ENCODE results near the gene MDM2.
"Not testable (repeated sequence)": the region's sequence is repeated elsewhere in the genome, so short reads cannot be mapped to it uniquely, and the experiment has no call there.

MDM2 gene

DNA sequence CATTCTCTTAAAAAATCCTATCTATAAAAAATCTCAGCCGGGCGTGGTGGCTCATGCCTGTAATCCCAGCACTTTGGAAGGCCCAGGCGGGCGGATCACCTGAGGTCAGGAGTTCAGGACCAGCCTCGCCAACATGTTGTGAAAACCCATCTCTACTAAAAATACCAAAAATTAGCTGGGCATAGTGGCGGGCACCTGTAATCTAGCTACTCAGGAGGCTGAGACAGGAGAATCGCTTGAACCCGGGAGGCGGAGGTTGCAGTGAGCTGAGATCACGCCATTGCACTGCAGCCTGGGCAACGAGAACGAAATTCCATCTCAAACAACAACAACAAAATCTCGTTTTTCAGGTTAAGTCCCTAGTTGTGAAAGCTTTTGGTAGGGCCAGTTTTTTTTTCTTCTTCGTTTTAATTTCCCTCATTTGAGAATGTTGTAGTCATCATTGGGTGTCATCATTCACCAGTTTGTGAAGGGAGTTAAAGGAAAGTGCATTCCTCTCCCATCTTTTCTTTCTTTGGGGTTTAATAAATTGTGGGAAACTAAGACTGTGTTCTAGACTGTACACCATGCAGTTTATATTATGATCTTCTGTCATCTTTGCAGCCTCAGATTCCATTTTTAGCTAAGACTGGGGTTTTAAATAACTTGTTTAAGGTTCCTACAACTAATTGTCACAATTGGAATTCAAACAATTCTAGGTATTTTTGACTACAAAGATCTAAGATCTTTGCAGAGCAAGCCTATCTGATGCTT is 23.9 kb downstream of the MDM2 start:
- no peak for DNase-seq

DNA sequence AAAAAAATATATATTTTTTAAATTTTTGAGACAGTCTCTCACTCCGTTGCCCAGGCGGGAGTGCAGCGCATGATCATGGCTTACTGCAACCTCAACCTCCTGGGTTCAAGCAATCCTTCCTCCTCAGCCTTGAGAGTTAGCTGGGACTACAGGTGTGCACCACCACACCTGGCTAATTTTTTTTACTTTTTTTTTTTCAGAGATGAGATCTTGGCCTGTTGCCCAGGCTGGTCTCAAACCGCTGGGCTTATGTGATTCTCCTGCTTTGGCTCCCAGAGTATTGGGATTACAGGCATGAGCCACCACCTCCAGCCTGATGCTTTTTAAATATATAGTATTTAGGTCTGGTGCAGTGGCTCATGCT is 24.5 kb downstream of the MDM2 start:
- DNase-seq, result no peak

- DNase-seq, result no peak
These were observed 25.5 kb downstream of the MDM2 start for GRCh38 chr12:68833508-68833907.

- DNase-seq, result no peak
These were observed 27.4 kb downstream of the MDM2 start for GRCh38 chr12:68835333-68835908.

GRCh38 chr12:68837215-68837614 is 29.2 kb downstream of the MDM2 start:
- DNase-seq, result no peak

- DNase-seq, result no peak
These were observed 30.3 kb downstream of the MDM2 start for GRCh38 chr12:68838046-68838886.

DNA sequence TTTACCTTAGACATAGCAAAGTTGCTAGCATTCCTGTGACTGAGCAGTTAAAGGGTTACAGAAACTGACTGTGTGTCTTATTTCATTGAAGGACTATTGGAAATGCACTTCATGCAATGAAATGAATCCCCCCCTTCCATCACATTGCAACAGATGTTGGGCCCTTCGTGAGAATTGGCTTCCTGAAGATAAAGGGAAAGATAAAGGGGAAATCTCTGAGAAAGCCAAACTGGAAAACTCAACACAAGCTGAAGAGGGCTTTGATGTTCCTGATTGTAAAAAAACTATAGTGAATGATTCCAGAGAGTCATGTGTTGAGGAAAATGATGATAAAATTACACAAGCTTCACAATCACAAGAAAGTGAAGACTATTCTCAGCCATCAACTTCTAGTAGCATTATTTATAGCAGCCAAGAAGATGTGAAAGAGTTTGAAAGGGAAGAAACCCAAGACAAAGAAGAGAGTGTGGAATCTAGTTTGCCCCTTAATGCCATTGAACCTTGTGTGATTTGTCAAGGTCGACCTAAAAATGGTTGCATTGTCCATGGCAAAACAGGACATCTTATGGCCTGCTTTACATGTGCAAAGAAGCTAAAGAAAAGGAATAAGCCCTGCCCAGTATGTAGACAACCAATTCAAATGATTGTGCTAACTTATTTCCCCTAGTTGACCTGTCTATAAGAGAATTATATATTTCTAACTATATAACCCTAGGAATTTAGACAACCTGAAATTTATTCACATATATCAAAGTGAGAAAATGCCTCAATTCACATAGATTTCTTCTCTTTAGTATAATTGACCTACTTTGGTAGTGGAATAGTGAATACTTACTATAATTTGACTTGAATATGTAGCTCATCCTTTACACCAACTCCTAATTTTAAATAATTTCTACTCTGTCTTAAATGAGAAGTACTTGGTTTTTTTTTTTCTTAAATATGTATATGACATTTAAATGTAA is 31.5 kb downstream of the MDM2 start:
- no peak for DNase-seq

GRCh38 chr12:68841175-68841574 is 33.2 kb downstream of the MDM2 start:
- DNase-seq, result not testable (repeated sequence)

DNA sequence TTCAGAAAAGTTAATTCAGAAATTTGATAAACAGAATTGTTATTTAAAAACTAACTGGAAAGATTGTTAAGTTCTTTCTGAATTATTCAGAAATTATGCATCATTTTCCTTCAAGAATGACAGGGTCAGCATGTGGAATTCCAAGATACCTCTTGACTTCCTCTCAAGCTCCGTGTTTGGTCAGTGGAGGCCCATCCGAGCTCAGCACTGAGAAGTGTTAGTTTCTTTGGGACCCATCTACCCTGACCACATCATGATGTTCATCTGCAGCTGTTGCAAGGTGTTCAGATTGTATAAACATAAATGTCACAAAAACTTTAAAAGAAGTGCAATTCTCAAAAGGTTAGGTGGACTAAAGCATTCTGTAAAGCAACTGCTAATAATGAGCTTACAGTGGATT is 33.7 kb downstream of the MDM2 start:
- DNase-seq, result no peak

DNA sequence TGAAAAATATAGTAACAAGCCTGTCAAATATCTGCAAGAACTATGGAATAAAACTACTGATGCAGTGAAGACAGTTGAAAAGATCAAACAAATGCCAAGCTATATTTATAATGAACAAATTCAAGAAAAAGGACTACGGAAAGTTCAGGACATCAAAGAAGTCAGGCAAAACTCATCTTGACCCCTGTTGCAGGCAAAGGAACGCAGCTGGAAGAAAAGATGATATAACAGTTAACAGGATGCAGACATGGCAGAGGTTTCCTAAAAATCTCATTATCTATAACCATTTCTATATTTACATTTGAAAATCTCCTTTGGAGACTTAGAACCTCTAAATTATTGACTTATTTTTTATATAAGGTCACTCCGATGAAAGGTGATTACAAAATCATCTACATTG is 34.1 kb downstream of the MDM2 start:
- no peak for DNase-seq

GRCh38 chr12:68842784-68843567 is 35.0 kb downstream of the MDM2 start:
- no peak for DNase-seq

- no peak for DNase-seq
These were observed 36.4 kb downstream of the MDM2 start for GRCh38 chr12:68844318-68844745.

- DNase-seq, result no peak
These were observed 37.1 kb downstream of the MDM2 start for GRCh38 chr12:68844788-68845695.

GRCh38 chr12:68846811-68847210 is 38.8 kb downstream of the MDM2 start:
- DNase-seq, result no peak

DNA sequence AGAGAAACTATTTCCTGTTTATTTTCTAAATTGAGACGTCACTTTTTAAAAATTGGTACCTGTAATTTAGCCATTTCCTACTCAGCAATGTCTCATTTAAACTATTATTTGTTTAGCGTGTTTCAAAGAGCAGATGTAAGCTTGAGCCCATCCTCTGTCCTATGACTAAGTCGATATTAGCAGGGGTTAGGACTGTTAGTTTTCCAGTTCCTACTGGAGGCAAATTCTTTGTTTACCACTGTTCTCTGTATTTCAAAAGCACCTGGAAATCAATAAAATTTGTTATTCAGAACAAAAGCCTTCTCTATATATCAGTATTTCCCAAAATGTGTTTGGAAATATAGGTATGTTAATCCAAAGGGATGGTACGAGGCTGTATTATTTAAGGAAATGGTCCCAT is 42.4 kb downstream of the MDM2 start:
- no peak for DNase-seq

DNA sequence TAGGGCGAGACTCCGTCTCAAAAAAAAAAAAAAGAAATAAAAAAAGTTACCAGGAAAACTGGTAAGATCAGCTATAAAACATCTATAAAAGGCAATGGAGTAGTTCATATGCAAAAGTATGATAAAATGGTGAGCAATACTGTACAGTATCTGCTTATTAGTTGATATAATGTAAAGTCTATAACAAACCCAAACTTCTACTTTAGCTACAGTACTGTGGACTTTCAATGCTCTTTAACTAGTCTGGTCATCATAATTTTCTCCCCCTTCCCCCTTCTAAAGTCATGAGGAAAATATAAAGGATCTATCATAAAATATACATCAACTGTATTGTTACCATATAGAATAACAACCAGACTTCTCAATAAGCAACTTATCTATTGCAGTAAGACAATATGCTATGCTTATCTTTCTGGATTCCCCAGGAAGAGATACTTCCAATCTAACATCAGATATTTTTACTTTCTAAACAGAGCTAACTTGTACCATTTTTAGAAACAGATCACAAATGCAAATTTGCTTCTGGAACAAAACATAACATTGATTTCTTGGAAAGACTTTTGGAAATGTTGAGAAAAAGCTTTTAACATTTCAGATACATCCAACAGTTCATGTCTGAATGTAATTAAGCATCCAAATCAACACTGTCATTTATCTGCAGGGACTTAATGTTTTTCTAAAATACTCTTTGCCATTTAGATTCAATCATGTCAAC is 43.8 kb downstream of the MDM2 start:
- no peak for DNase-seq

DNA sequence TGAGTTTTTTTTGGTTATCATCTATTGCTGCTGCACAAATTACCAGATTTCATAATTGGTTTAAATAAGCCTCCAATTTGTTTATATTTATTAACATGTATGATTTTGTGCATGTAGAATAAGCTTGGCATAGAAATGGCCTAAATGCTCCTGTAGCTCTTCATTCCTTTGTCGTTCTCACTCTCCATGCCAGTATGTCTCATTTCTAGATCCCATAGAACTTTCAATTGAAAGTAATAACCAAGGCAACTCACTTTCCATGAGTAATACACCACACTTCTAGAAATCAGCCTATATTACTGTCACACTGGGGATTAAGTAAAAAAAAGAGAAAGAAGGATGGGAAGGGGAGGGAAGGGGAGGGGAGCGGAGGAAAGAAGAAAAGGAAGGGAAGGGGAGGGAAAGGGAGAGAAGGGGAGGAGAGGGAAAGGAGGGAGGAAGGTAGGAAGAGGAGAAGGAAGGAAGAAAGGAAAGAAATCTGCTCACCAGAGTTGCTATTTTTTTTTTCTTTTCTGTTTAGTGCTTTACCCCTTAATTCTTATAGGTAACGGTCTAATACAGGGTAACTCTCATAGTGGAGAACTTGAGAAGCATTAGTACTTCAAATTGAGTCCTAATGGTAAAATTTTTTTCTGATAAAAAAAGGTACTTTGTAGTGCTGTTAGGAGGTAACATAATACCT is 45.6 kb downstream of the MDM2 start:
- no peak for DNase-seq

DNA sequence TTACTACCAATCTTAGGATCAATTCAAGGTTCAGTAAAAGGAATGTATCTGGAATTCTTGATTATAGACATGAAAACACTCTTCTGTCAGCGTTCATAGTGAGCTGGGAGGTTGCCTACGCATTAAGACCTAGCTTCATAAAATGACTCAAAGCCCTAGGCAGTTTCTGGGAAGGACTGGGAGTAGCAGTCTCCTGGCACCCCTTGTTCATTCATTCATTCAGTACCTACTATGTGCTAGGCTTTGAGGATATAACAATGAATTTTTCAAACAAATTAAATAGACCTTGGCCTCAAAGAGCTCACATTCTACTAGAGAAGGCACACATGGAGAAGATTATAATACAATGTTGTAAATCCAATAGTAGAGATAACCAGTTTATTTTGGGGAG is 46.1 kb downstream of the MDM2 start:
- no peak for DNase-seq

GRCh38 chr12:68854554-68854953 is 46.6 kb downstream of the MDM2 start:
- DNase-seq, result no peak

DNA sequence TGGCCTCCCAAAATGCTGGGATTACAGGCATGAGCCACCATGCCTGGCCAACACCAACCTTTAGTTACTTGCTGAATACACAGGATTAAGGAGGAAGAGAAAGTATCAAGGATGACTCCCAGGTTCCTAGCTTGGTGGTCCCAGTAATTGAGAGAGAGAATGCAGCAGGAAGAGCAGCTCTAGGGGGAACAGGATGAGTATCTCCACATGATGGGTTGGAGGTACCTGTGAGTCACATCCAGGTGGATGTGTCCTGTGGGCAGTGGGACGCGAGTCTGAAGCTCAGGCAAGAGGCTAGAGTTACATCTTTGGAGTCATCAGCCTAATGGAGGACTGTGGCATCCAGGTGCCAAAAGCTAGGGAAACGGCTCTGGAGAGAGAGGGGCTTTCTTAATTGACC is 47.1 kb downstream of the MDM2 start:
- DNase-seq, result no peak

Measured in NCI-H2227 treated with DMSO at 0.1 percent for 48 hours (cell line).